Embryonic facial prominence (tissue), 1 donor: ENCODE results near the gene SFN.
A peak's percentile ranks its signal among the peaks of the same experiment; 100 is the strongest.
"Not testable (repeated sequence)": the region's sequence is repeated elsewhere in the genome, so short reads cannot be mapped to it uniquely, and the experiment has no call there.

Experiments
- DNase-seq: peaks from one replicate; pipeline ENCODE4 v3.0.0-alpha.2; 2016; ENCODE audit errors: extremely low spot score

Gene SFN

DNA sequence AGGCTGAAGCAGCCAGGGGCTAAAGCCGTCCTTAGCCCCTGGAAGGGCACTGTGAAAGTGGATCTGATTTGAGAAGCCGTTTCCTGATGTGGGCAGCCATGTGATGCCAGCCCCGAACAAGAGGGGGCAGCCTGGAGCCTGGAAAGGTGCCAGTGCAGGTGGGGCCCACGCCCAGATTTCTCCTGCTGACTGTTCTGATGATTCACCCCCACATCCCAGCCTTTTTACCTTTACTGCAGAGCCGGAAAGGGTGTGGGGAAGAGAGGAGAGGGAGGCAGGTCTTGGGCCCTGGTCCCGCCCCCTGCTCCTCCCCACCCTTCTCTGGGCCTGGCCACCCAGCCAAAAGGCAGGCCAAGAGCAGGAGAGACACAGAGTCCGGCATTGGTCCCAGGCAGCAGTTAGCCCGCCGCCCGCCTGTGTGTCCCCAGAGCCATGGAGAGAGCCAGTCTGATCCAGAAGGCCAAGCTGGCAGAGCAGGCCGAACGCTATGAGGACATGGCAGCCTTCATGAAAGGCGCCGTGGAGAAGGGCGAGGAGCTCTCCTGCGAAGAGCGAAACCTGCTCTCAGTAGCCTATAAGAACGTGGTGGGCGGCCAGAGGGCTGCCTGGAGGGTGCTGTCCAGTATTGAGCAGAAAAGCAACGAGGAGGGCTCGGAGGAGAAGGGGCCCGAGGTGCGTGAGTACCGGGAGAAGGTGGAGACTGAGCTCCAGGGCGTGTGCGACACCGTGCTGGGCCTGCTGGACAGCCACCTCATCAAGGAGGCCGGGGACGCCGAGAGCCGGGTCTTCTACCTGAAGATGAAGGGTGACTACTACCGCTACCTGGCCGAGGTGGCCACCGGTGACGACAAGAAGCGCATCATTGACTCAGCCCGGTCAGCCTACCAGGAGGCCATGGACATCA is at the start of gene SFN:
Gene SFN, plus strand, starts transcription at position 369 of the 904 bp plus-strand sequence. Its CDS starts 64 bp downstream, at position 433.
- DNase-seq: no peak

DNA sequence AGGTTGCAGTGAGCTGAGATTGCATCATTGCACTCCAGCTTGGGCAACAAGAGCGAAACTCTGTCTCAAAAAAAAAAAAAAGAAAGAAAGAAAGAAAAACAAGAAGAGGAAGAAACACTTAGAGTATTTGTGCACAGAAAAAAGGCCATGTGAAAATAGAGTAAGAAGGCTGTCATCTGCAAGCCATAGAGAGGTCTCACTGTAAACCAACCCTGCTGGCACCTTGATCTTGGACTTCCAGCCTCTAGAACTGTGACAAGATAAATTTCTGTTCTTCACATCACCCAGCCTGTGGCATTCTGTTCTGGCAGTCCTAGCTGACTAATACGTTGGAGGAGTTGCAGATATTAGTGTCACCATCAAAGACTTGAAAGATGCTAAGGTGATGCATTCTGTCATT is 48.6 kb upstream of the SFN start:
- no peak for DNase-seq

DNA sequence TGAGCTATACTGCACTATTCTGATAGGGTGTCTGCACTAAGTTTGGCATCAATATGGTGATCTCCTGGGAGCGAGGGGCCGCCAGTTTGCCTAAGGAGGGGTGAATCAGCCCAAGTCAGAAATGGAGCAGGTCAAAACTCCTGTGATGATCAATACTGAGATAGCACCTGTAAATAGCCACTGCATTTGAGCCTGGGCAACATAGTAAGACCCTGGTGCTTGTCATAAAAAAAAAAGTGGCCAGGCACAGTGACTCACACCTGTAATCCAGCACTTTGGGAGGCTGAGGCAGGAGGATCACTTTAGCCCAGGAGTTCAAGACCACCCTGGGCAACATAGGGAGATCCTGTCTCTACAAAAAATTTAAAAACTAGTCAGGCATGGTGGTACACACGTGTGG is 48.1 kb upstream of the SFN start:
- DNase-seq: no peak

DNA sequence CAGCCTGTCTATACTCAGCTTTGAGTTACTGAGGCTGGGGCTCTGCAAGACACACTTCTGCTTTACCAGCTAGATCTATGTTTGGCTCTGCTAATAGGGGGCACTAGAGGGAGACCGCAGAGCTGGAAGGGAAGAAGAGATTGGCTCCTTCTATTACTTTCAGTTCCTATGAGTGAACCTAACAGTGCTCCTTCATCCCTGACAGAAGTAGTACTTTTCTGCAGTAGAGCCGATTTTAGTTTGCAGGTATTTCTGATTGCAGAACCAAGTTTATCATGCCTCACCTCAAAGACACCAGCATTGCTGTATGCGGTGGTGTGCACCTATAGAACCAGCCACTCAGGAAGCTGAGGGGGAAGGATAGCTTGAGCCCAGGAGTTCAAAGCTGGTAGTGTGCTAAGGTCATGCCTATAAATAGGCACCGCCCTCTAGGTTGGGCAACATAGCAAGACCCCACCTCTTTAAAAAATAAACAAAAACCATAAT is 42.1 kb upstream of the SFN start:
- DNase-seq: no peak

DNA sequence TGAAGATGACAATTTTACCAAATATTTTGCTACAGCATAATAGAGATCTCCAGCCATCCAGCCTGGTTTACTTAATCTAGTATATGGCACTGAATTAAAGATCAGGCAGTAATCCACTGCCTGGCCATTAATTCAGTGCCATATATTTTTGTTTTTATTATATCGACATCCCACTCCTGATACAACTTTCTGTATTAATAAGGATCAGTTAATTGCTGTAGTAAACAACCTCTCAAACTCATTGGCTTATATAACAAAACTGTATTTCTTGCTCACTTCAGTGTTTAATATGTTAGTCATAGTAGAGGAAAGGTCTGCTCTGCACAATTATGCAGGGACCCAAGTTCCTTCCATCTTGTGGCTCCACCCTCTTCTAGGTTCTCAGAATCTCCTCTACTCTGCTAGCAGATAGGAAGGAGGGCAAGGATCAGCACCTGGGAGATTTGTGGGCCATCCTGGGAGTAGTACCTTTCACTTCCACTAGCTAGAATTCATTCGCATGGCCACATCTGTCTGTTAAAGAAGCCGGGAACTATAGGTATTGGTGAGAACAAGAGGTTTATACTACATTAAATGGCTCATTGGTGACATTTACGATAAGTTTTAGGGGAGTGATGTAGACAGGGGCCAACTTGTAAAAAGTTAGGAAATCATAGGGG is 40.1 kb upstream of the SFN start:
- DNase-seq: no peak

DNA sequence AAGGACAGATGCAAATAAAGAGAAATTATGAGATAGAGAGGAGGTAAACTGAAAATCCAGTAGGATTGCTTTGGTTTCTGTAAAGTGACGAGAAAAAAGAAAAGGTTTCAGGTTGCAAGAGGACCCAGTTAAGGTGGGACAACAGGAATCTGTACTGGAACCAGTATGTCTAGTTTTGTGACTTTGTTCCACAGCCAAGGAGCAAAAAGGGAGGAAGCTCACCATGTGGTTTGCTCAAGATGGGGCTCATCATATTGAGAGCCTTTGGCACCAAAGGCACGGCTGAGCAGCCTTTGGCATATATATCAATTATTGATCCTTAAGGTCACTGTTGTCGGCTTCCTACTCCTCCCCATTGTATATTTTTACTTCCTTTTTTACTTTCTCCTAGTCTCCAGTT is 38.2 kb upstream of the SFN start:
- DNase-seq: peak; percentile 25

DNA sequence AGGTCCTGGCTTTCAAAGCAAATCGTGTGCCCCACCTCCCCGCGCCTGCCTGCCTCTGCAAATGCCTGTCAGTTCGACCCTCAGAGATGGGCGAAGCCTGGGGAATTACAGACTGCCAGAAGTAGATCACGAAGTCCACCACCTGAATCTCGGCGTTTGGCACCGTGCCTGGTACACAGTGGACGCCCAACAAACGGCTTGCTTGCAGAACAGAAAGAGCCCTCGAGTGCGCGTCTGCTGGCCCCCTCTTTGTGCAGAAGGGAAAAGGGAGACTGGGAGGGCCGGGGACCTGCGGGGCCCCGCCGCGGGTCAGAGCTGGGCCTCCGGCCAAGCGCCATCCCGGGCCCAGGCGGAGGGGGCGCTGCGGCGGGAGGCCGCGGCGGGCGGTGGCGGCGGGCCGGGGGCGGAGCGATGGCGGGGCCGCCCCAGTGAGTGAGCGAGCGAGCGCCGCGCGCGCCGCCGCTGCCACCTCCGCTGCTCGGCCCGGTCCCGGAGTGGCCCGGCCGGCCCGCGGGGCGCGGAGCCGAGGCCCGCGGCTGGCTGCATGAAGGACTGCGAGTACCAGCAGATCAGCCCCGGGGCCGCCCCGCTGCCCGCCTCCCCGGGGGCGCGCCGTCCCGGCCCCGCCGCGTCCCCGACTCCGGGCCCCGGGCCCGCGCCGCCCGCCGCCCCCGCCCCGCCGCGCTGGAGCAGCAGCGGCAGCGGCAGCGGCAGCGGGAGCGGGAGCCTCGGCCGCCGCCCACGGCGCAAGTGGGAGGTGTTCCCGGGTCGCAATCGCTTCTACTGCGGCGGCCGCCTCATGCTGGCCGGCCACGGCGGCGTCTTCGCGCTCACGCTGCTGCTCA is 36.5 kb upstream of the SFN start, which contains the start of gene ZDHHC18:
Gene ZDHHC18, plus strand, starts transcription at position 428 of the 845 bp plus-strand sequence. Its CDS starts 117 bp downstream, at position 545.
- peak; percentile 15 for DNase-seq

DNA sequence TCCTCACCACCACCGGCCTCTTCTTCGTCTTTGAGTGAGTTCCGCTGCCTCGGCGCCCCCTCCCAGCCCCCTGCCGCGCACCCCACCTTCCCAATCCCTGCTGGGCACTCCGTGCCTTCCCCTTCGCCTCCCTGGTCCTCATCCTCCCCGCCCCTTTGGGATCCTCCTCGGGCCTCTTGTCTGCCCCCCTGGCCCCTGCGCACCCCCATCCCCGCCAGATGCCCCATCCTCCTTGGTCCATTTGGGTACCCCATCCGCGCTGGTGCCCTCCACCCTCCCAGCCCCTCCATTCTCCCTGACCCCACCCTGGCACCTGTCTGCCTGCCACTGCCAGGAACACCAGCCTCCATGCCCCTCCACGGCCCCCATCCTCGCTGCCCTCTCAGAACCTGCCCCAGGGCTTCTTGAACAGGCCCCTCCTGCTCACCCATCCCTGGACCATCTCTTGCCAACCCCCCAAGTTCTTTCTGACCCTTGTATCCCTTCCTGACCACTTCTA is 35.8 kb upstream of the SFN start:
- DNase-seq: no peak

DNA sequence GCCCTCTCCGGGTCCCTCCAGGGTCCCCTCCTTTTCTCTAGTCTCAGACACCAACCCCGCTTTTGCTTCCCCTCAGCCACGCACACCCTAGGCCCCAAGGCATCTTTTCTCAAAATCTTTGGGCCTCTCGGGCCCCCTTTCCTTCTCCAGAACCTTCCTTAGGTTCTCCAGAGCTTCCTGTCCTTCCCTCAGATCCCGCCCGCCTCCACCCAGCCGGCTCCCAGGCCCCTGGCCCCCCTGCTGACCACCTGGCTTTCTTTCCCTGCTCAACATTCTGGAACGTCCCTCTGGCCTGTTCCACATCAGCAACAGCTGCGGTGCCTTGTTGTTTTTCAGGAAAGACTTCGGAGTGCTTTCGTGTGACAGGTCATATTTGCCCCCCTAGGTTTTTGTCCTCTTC is 35.3 kb upstream of the SFN start:
- no peak for DNase-seq

DNA sequence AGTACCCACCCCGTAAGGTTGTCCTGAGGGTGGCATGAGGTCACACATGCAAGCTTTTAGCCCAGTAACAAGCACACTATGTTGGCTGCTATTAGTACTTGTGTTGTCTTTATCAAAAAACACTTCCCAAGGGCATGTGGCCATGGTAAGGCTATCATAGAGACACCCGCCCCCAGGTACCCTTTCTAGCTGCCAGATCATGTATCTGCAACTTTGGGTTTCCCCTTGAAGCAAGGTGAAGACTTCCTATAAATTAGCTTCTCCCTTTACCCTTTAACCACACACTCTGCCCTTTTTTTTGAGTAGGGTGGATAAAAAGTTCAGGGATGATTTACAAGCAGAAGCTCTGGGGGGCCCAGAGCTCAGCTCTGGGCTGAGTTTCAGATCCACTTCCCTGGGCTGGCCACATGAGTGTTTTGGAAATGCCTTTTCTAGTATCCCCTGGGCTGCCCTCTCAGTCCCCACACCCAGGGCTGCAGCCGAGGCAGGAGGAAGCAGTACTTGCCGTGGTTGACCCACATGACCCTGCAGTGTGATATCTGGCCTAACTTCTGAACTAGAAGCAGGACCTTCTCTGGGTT is 34.4 kb upstream of the SFN start:
- no peak for DNase-seq

DNA sequence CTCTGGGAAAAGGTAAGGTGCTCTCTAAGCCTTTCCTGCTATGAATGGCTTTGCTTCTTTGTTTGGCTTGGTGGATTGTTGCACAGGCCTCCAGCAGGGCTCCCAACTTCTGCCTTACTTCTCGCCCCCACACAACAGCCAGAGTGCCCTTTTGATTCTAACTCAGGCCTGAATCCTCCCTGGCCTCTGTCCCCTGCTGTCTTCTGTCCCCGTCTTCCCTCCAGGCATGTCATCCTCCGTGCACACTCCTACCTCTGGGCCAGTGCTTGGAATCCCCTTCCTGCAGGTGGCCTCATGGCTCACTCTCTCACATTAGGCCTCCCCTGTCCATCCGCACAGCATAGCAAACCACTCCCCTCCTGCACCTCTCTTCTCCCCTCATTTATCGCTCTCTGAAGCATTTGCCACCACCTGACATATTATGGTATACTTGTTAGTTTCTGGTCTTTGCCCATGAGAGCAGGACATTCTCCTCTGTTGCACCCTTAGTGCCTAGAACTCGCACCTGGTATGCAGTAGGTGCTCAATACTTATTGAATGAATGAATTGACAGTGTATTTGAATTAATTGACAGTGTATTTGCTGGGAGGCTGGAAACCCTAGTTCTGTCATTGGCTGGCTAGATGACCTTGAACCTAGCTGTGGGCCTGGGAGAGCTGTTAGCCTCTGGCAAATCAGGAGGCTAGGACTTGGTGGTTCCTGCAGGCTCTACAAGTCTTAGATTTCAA is 33.6 kb upstream of the SFN start:
- DNase-seq: no peak

DNA sequence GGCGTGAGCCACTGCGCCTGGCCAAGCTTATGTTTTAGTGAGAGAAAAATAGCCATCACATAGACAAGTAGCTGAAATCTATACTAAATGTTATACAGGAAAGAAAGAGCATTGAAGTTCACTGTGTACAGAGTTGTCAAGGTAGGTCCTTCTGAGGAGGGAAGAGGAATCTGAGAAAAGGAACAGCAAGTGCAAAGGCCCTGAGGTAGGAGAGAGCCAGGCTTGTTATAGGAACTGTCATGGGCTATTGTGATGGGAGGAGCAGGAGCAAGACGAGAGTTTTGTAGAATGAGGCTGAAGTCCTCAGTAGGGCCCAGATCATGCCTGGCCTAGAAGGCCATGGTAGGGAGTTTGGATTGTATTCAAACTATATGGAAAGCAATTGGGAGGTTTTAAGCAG is 31.9 kb upstream of the SFN start:
- DNase-seq: no peak

DNA sequence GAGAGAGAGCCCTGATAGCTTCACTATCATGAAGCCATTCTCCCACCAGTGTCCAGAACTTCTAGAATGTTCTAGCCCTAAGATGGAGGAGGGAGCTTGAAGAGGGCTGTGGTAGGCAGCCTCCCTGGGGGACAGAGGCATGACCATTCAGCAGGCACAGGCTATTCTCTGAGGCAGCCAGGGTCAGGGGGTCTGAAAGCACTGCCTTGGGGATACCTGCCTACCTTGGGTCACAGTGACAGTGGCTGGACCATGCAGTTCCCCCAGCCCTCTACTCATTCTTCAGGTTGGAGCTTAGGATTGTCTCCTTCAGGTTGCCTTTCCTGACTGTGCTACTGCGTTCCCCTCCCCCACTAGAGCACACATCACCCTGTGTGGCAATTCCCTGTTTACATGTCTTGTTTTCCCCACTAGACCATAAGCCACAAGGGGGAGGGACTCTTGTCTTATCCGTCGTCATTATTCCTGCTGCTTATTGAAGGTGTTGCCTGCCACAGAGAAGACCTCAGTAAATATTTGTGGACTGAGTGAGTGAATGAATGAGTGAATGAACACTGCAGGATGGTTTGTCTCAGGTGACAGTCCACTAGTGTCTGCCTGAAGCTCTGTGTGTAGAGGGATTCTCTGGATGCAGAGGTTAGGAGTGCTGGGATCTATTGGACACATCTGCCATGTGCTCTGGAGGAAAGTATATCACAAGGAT is 31.3 kb upstream of the SFN start:
- no peak for DNase-seq

DNA sequence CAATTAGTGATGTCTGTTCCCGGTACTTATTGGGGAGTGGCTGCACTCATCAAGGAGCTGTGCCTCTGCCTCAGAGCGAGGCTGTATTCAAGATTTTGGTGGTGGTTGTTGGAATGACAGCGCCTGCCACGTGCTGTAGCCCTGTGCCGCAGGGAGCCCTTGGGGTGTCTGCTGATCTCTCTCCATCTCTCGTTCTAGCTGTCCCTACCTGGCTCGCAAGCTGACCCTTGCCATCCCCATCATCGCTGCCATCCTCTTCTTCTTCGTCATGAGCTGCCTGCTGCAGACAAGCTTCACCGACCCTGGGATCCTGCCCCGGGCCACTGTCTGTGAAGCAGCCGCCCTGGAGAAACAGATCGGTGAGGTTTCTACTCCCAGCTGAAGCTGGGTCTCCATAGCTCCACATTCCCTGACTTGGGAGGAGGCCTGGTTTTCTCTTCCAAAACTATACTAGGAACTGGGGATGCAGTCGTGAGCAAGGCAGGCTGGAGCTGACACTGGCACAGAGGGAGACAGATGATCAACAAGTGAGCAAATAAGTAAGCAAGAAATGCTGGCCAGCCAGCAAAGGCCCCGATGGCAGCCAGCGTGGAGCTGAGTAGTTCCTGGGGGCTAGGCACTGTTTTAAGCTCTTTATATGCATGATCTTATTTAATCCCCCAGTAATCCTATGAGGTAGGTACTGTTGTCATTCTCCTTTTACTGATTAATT is 30.5 kb upstream of the SFN start:
- DNase-seq: no peak

DNA sequence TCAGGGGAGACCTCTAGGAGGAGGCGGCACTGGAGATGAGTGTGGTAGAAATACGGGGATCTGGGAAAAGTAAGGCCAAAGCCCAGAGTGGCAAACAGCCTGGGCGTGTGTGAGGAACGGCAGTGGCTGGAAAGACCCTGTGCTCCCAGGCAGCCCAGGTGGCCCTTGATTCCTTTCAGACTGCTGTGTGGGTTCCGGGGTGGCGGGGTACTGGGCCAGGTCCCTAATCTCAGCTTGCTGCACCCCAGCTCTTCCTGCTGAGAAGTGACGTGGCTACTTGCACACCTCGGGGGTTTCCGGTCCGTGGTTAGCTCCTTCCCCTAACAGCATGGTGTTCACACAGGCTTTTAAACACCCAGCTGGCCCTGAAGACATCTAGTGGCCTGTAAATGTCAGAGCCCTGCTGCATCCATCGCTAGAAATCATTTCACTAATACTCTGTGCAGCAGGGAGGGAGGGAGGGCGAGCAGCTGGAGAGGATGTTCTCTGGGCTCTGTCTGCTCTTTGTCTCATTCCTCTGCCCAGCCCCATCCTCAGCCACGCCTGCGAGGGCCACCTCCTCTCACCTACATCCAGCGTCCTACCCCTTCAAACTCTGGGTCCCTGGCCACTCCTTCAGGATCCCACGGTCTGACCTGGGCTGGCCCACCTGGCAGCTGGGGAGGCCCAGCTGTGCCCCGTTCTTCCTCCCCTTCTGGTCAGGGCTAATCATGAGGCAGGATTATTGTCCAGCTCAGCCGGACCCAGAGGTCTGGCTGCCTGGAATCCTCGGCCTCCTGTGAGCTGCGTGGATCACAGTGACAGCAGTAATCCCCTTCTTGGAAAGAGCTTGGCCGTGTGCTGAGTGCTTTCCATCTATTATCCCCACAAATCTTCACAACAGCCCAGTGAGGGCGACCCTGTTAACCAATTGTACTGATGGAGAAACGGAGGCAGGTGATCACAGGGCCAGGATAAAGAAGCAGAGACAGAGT is 29.2 kb upstream of the SFN start:
- no peak for DNase-seq

DNA sequence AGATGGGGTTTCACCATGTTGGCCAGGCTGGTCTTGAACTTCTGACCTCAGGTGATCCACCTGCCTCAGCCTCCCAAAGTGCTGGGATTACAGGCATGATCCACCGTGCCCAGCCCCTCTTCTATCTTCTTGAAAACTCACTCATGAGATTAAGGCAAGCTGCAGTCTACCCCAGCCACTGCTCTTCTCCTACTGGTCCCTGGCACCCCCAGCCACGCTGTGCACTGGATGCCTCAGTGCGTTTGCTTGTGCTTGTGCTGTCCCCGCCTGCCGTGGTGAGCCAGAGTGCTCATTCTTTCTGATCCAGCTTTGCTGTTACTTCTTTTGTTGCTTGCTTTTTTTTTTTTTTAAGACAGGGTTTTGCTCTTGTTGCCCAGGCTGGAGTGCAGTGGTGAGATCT is 25.3 kb upstream of the SFN start:
- DNase-seq: not testable (repeated sequence)

DNA sequence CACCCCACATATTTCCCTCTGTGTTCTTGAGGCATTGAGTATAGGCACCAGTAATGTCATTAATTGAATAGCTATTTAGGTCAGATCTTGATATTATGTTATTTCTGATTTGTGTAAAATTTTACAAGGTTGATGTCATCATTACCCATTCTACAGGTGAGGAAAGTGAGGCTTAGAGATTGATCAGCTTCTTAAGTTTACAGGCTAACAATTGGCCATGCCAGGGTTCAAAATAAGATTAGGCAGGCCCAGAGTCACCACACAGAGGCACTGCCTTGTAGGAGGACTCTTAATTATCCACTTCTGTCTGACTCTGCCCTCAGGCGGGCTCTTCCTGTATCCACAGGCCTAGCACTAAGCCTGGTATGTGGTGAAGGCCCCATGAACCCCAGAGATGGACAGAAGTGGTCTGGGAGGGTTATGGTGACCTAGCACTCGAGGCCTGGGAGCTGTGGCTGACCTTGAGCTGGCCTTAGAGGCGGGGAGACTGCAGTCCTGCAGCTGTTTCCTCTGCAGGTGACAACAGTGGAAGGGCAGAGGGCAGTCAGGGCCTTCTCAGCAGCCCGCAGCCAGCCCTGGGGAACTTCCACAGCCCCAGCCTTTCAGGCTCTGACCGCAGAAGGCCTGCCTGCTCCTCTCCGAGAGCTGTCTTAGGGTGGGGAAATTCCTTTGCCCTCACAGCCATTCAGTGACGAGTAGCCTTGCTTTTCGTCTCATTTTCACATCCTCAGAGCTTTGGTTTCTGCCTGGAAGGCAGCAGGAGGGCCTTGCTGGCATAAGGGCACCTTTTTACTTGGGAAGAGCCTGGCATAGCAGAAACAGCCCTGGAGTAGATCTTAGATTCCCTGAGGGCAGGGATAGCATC is 24.2 kb upstream of the SFN start:
- DNase-seq: no peak
